T-helper 17 cell (primary cell): Measurements from ENCODE around the gene FMNL2. TPM values are rescaled to one million over a fixed set of nuclear protein-coding genes. Genes with fewer than 3 reads are reported as not detected.

Experiments
- ATAC-seq: fragments of 150-1000 bp; cut with Tn5 transposase; 2 replicates; pipeline ENCODE4 v1.10.0; 2021; ENCODE audit warnings: mild to moderate bottlenecking, moderate library complexity
- DNase-seq, 3 donors: peaks; one replicate each; pipeline versions ENCODE4 v3.0.0 to v3.0.0-alpha.2; 2020 to 2021
- H3K9me3 ChIP-seq: one replicate; pipeline ENCODE4 v1.7.0; 2013; ENCODE audit warnings: low read length, mild to moderate bottlenecking; ENCODE audit not compliant: control insufficient read depth, poor library complexity, severe bottlenecking
- H3K27ac Mint-ChIP-seq: one replicate; pipeline ENCODE4 v1.8.0; 2022; ENCODE audit warnings: mild to moderate bottlenecking, moderate library complexity, mixed read lengths
- H3K27me3 Mint-ChIP-seq: one replicate; pipeline ENCODE4 v1.8.0; 2022; ENCODE audit warnings: mixed read lengths
- H3K36me3 Mint-ChIP-seq: one replicate; pipeline ENCODE4 v1.8.0; 2022; ENCODE audit warnings: low read depth, mixed read lengths
- H3K4me1 Mint-ChIP-seq: one replicate; pipeline ENCODE4 v1.8.0; 2022; ENCODE audit warnings: mild to moderate bottlenecking, mixed read lengths
- H3K4me3 Mint-ChIP-seq: one replicate; pipeline ENCODE4 v1.8.0; 2022; ENCODE audit warnings: mild to moderate bottlenecking, moderate library complexity, mixed read lengths
- total RNA-seq, 4 donors: library from RNA in 2 of 4; stranded (reverse) in 2 of 4; gene quantifications; one replicate each; pipeline ENCODE4 v1.2.3 and lab custom pipeline; 2022 to 2026

FMNL2 gene
- total RNA-seq, 2 donors from 2014 or later = 0.34 to 0.40 TPM

- H3K36me3 Mint-ChIP-seq = no peaks in the 10 kb centered on the region
- no peak overlapping the region for H3K4me3 Mint-ChIP-seq
- H3K27me3 Mint-ChIP-seq = peaks cover 38% of the 10 kb centered on the region
- ATAC-seq = no peak
- no peak for DNase-seq
- no peaks in the 10 kb centered on the region for H3K9me3 ChIP-seq
- no peaks in the 10 kb centered on the region for H3K4me1 Mint-ChIP-seq
- no peak overlapping the region for H3K27ac Mint-ChIP-seq
Observed at GRCh38 chr2:152445791-152446201, 110.8 kb downstream of the FMNL2 start.

- H3K9me3 ChIP-seq = no peaks in the 10 kb centered on the region
- Mint-ChIP-seq H3K36me3 (no peaks in the 10 kb centered on the region), H3K4me3 (no peak overlapping the region), H3K27ac (no peak overlapping the region), H3K27me3 (peaks cover 34% of the 10 kb centered on the region), H3K4me1 (no peaks in the 10 kb centered on the region)
- no peak for DNase-seq
- ATAC-seq = no peak
Observed at GRCh38 chr2:152446213-152446612, 111.2 kb downstream of the FMNL2 start.

GRCh38 chr2:152447897-152448296 is 112.9 kb downstream of the FMNL2 start:
- H3K27me3 Mint-ChIP-seq = peaks cover 28% of the 10 kb centered on the region
- no peaks in the 10 kb centered on the region for H3K36me3 Mint-ChIP-seq
- no peak overlapping the region for H3K27ac Mint-ChIP-seq
- no peaks in the 10 kb centered on the region for H3K9me3 ChIP-seq
- no peak overlapping the region for H3K4me3 Mint-ChIP-seq
- DNase-seq (no peak), ATAC-seq (no peak)
- no peaks in the 10 kb centered on the region for H3K4me1 Mint-ChIP-seq

GRCh38 chr2:152448606-152449005 is 113.6 kb downstream of the FMNL2 start:
- no peak for DNase-seq
- Mint-ChIP-seq H3K27me3 (peaks cover 22% of the 10 kb centered on the region), H3K4me3 (no peak overlapping the region), H3K36me3 (no peaks in the 10 kb centered on the region), H3K4me1 (no peaks in the 10 kb centered on the region), H3K27ac (no peak overlapping the region)
- ATAC-seq = no peak
- no peaks in the 10 kb centered on the region for H3K9me3 ChIP-seq

- no peaks in the 10 kb centered on the region for H3K36me3 Mint-ChIP-seq
Observed at GRCh38 chr2:152449578-152449977, 114.6 kb downstream of the FMNL2 start.

GRCh38 chr2:152450176-152450575 is 115.2 kb downstream of the FMNL2 start:
- Mint-ChIP-seq H3K4me1 (no peaks in the 10 kb centered on the region), H3K27ac (no peak overlapping the region), H3K27me3 (peaks cover 25% of the 10 kb centered on the region), H3K36me3 (no peaks in the 10 kb centered on the region), H3K4me3 (no peak overlapping the region)
- no peaks in the 10 kb centered on the region for H3K9me3 ChIP-seq
- ATAC-seq = no peak
- DNase-seq = no peak

More at GRCh38 chr2:152449578-152449977, 114.6 kb downstream of the FMNL2 start:
- H3K9me3 ChIP-seq = no peaks in the 10 kb centered on the region
- peaks cover 21% of the 10 kb centered on the region for H3K27me3 Mint-ChIP-seq
- no peak for DNase-seq
- no peak overlapping the region for H3K4me3 Mint-ChIP-seq
- no peak for ATAC-seq
- H3K27ac Mint-ChIP-seq = no peak overlapping the region
- H3K4me1 Mint-ChIP-seq = no peaks in the 10 kb centered on the region

- H3K4me3 Mint-ChIP-seq = no peak overlapping the region
- H3K36me3 Mint-ChIP-seq = no peaks in the 10 kb centered on the region
- ATAC-seq (no peak), DNase-seq (no peak)
- no peaks in the 10 kb centered on the region for H3K9me3 ChIP-seq
- no peak overlapping the region for H3K27ac Mint-ChIP-seq
- H3K27me3 Mint-ChIP-seq = peaks cover 25% of the 10 kb centered on the region
- peaks cover 2% of the 10 kb centered on the region for H3K4me1 Mint-ChIP-seq
Observed at GRCh38 chr2:152452256-152452973, 117.4 kb downstream of the FMNL2 start.

GRCh38 chr2:152453129-152453911 is 118.3 kb downstream of the FMNL2 start:
- Mint-ChIP-seq H3K27ac (no peak overlapping the region), H3K27me3 (peaks cover 23% of the 10 kb centered on the region), H3K4me1 (peaks cover 2% of the 10 kb centered on the region), H3K36me3 (no peaks in the 10 kb centered on the region), H3K4me3 (no peak overlapping the region)
- no peak for ATAC-seq
- no peak for DNase-seq
- no peaks in the 10 kb centered on the region for H3K9me3 ChIP-seq

GRCh38 chr2:152454371-152454770 is 119.4 kb downstream of the FMNL2 start:
- H3K4me1 Mint-ChIP-seq = peaks cover 2% of the 10 kb centered on the region
- H3K27ac Mint-ChIP-seq = no peak overlapping the region
- ATAC-seq (no peak), DNase-seq (no peak)
- no peak overlapping the region for H3K4me3 Mint-ChIP-seq
- H3K9me3 ChIP-seq = no peaks in the 10 kb centered on the region
- H3K36me3 Mint-ChIP-seq = no peaks in the 10 kb centered on the region
- H3K27me3 Mint-ChIP-seq = peaks cover 12% of the 10 kb centered on the region

GRCh38 chr2:152454960-152455359 is 120.0 kb downstream of the FMNL2 start:
- DNase-seq (no peak), ATAC-seq (no peak)
- no peak overlapping the region for H3K4me3 Mint-ChIP-seq

GRCh38 chr2:152455738-152456137 is 120.8 kb downstream of the FMNL2 start:
- peaks cover 8% of the 10 kb centered on the region for H3K27me3 Mint-ChIP-seq
- no peaks in the 10 kb centered on the region for H3K9me3 ChIP-seq
- no peak overlapping the region for H3K27ac Mint-ChIP-seq
- H3K4me1 Mint-ChIP-seq = peaks cover 2% of the 10 kb centered on the region
- no peak overlapping the region for H3K4me3 Mint-ChIP-seq
- no peak for ATAC-seq
- no peaks in the 10 kb centered on the region for H3K36me3 Mint-ChIP-seq
- DNase-seq = no peak

More at GRCh38 chr2:152454960-152455359, 120.0 kb downstream of the FMNL2 start:
- Mint-ChIP-seq H3K4me1 (peaks cover 2% of the 10 kb centered on the region), H3K27ac (no peak overlapping the region), H3K27me3 (peaks cover 8% of the 10 kb centered on the region), H3K36me3 (no peaks in the 10 kb centered on the region)
- H3K9me3 ChIP-seq = no peaks in the 10 kb centered on the region

- ATAC-seq = no peak
- no peak for DNase-seq
- no peak overlapping the region for H3K27ac Mint-ChIP-seq
- peaks cover 8% of the 10 kb centered on the region for H3K27me3 Mint-ChIP-seq
- H3K36me3 Mint-ChIP-seq = no peaks in the 10 kb centered on the region
- no peaks in the 10 kb centered on the region for H3K9me3 ChIP-seq
- H3K4me3 Mint-ChIP-seq = no peak overlapping the region
- H3K4me1 Mint-ChIP-seq = peaks cover 2% of the 10 kb centered on the region
Observed at GRCh38 chr2:152456262-152456661, 121.3 kb downstream of the FMNL2 start.

GRCh38 chr2:152458441-152458940 is 123.5 kb downstream of the FMNL2 start:
- Mint-ChIP-seq H3K27ac (no peak overlapping the region), H3K4me3 (no peak overlapping the region), H3K4me1 (peaks cover 2% of the 10 kb centered on the region), H3K27me3 (peaks cover 21% of the 10 kb centered on the region), H3K36me3 (no peaks in the 10 kb centered on the region)
- H3K9me3 ChIP-seq = no peaks in the 10 kb centered on the region
- ATAC-seq (no peak), DNase-seq (no peak)
